K562 (cell line): ENCODE measurements around the gene LRMDA. TPM values are rescaled to one million over a fixed set of nuclear protein-coding genes. Genes with fewer than 3 reads are reported as not detected.
"Not testable (repeated sequence)": the region's sequence is repeated elsewhere in the genome, so short reads cannot be mapped to it uniquely, and the experiment has no call there.

Source experiments
- ATAC-seq: fragments of 200-7000 bp; cut with Tn5 transposase; 3 replicates; pipeline ENCODE4 v1.9.1; 2020; ENCODE audit warnings: moderate library complexity
- BruUV-seq: library from RNA; stranded (reverse); fragments of 400-500 nt; replicated peaks from 2 replicates; lab custom pipeline; 2021; lab: Mats Ljungman, UMichigan
- CTCF ChIA-PET: fragments of 300-600 bp; formaldehyde crosslinking; extraction: SDS; loops from one replicate; lab custom pipeline; 2021; ENCODE audit warnings: low intra/inter-chr PET ratio; lab: Yijun Ruan, JAX
- POLR2A ChIA-PET: fragments of 300-600, 350-650 bp; sonication (Branson Sonifier 250); formaldehyde crosslinking; extraction: SDS; loops from one replicate; lab custom pipeline; 2021; ENCODE audit warnings: antibody characterized with exemption, inconsistent platforms; lab: Yijun Ruan, JAX
- DNase-seq, 4 experiments: peaks; one replicate each; pipeline versions ENCODE4 v3.0.0 to v3.0.0-alpha.2; 2011 to 2018; ENCODE audit warnings: low spot score in 3 of 4, mixed read lengths in 3 of 4; ENCODE audit errors: extremely low read depth in 1 of 4
- FAIRE-seq: peaks from 2 replicates; lab custom pipeline; 2011; peaks lifted over from hg19 to GRCh38; lab: Jason Lieb, UNC
- H2AFZ ChIP-seq: 2 replicates; pipeline ENCODE4 v1.6.0; 2011; ENCODE audit warnings: low read depth, low read length, control low read depth, inconsistent platforms
- H3K27ac ChIP-seq: fragments of 200-600 bp; 3 replicates; pipeline ENCODE4 v1.8.0; 2011; ENCODE audit warnings: low read depth, mild to moderate bottlenecking, control low read depth, inconsistent platforms, low read length, moderate library complexity, mixed read lengths; ENCODE audit errors: extremely low read depth
- H3K27me3 ChIP-seq, 2 experiments: fragments of 300-600 bp in 1 of 2; 2 replicates in 1 of 2; 3 replicates in 1 of 2; pipeline versions ENCODE4 v1.6.0 to v1.8.0; 2011; ENCODE audit warnings: inconsistent platforms in 2 of 2, low read length in 2 of 2, mild to moderate bottlenecking in 1 of 2, mixed read lengths in 1 of 2, moderate library complexity in 1 of 2; ENCODE audit not compliant: control insufficient read depth in 2 of 2, insufficient read depth in 2 of 2
- H3K36me3 ChIP-seq: fragments of 300-600 bp; 3 replicates; pipeline ENCODE4 v1.8.0; 2011; ENCODE audit warnings: mild to moderate bottlenecking, low read length, inconsistent platforms; ENCODE audit not compliant: control insufficient read depth, insufficient read depth
- H3K4me1 ChIP-seq, 2 experiments: fragments of 200-600 bp in 1 of 2; replicated peaks in 1 of 2; 2 replicates in 1 of 2; 3 replicates in 1 of 2; pipeline versions ENCODE4 v1.5.1 to v1.8.0; 2011; ENCODE audit warnings: inconsistent platforms in 2 of 2, low read length in 2 of 2, mild to moderate bottlenecking in 1 of 2, mixed read lengths in 1 of 2, moderate library complexity in 1 of 2; ENCODE audit not compliant: control insufficient read depth in 2 of 2, insufficient read depth in 2 of 2
- H3K4me2 ChIP-seq: 2 replicates; pipeline ENCODE4 v1.6.1; 2011; ENCODE audit warnings: low read length, control low read depth, inconsistent platforms, mixed read lengths; ENCODE audit not compliant: insufficient read depth
- H3K4me3 ChIP-seq: fragments of 200-600 bp; sonication (generic), shearing (Covaris generic); 2 replicates; pipeline ENCODE4 v1.5.1; 2016; ENCODE audit warnings: control low read depth, inconsistent platforms
- H3K79me2 ChIP-seq: fragments of 200-600 bp; 3 replicates; pipeline ENCODE4 v1.8.0; 2011; ENCODE audit warnings: low read length, inconsistent platforms; ENCODE audit not compliant: control insufficient read depth, insufficient read depth
- H3K9ac ChIP-seq, 2 experiments: 2 replicates each; pipeline versions ENCODE4 v1.6.0 to v1.6.1; 2011; ENCODE audit warnings: low read depth in 2 of 2, low read length in 2 of 2, control low read depth in 1 of 2, inconsistent platforms in 1 of 2, mild to moderate bottlenecking in 1 of 2, mixed read lengths in 1 of 2; ENCODE audit not compliant: insufficient read depth in 1 of 2
- H3K9me1 ChIP-seq: one replicate; pipeline ENCODE4 v1.6.0; 2011; ENCODE audit warnings: inconsistent platforms, mild to moderate bottlenecking, low read length, moderate library complexity; ENCODE audit not compliant: control insufficient read depth, insufficient read depth
- H3K9me3 ChIP-seq: replicated peaks from 2 replicates; pipeline ENCODE4 v1.5.1; 2011; ENCODE audit warnings: low read depth, low read length, inconsistent platforms; ENCODE audit not compliant: control insufficient read depth, insufficient read depth
- H4K20me1 ChIP-seq: replicated peaks from 2 replicates; pipeline ENCODE4 v1.6.1; 2011; ENCODE audit warnings: low read length, inconsistent platforms, mixed read lengths; ENCODE audit not compliant: control insufficient read depth, insufficient read depth
- FIP1L1 ChIP-seq: fragments of 200-400 bp; formaldehyde crosslinking; IDR thresholded peaks from 2 replicates; pipeline ENCODE4 v1.6.1; 2018; ENCODE audit warnings: mild to moderate bottlenecking, low read depth, low read length; ENCODE audit not compliant: poor library complexity, severe bottlenecking
- ZNF609 ChIP-seq: sonication (generic); formaldehyde crosslinking; IDR thresholded peaks from 2 replicates; pipeline ENCODE4 v1.8.1; 2023; ENCODE audit warnings: missing genetic modification reagents, mild to moderate bottlenecking, borderline replicate concordance
- ZNF76 ChIP-seq: fragments of 250-450 bp; sonication (Bioruptor Pico); IDR thresholded peaks from 2 replicates; pipeline ENCODE4 v1.4.0; 2020; ENCODE audit warnings: mild to moderate bottlenecking, moderate library complexity, borderline replicate concordance
- WGBS: fragments of 100-300 bp; shearing (Covaris generic); methylation state at CpG from one replicate; pipeline ENCODE4 v1.1.6; 2016; ENCODE audit warnings: low coverage, mixed read lengths; ENCODE audit not compliant: insufficient coverage; ENCODE audit errors: missing lambda C conversion rate; 5-methylcytosine and 5-hydroxymethylcytosine counted together
- in situ Hi-C: fragments of 300-500 bp; cut with MboI; formaldehyde crosslinking; loops from 4 replicates; pipeline ENCODE4 v1.15.0; 2018; ENCODE audit warnings: inconsistent platforms, mixed read lengths
- intact Hi-C: fragments of 100-400 bp; cut with micrococcal nuclease; formaldehyde crosslinking; loops from 2 replicates; pipeline ENCODE4 v1.14.2; 2022
- polyA plus RNA-seq, 8 experiments: library from polyadenylated mRNA; depleted of rRNA in 4 of 8; stranded (reverse) in 5 of 8; unstranded in 3 of 8; fragments of >200 nt; fragmentation: Nextera tagmentation in 2 of 8; fragmentation: Illumina TruSeq in 1 of 8; extraction: Ambion mirVana in 2 of 8; extraction: Trizol in 1 of 8; gene quantifications; 2 replicates each; pipeline versions ENCODE4 v1.2.1 to v1.2.3, GENCODE V29; 2011 to 2014; ENCODE audit warnings: inconsistent platforms in 1 of 8, missing spikeins in 1 of 8
- total RNA-seq, 7 experiments: library from RNA; depleted of rRNA in 6 of 7; stranded (reverse); fragments of >200 nt in 6 of 7; fragmentation: Illumina TruSeq in 2 of 7; extraction: Trizol in 2 of 7; gene quantifications; 2 replicates each; pipeline versions ENCODE4 v1.2.1 to v1.2.3, GENCODE V29; 2011 to 2021; ENCODE audit warnings: low replicate concordance in 1 of 7

Gene LRMDA
- total and polyA plus RNA-seq, 9 of the 15 experiments (the other 6 are each of a cell fraction or from before 2014, with no cell fraction given) = 0.25 TPM; not detected in 8

DNA sequence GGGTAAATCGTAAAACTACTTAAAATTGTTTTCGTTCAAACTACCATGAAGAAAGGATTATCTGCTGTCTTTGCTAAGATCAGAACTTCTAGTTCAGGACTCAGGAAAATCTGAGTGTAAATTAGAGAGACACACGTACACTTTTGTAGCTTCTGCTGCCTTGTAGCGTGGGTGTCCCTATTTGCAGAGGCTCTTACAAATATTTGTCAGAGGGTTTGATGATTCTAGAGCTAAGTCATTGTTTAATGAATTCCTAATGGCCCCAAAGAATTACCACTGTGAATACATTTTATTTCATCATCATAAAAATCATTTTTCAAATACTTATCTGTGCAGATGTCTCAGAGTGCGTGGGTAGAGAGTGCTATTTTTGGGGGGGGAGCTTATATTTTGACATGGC lies 314.9 kb downstream of the LRMDA start (continued):
- TF ChIP-seq ZNF609 (CRISPR knock-in tag) (no peak), FIP1L1 (no peak), ZNF76 (CRISPR knock-in tag) (no peak)

DNA sequence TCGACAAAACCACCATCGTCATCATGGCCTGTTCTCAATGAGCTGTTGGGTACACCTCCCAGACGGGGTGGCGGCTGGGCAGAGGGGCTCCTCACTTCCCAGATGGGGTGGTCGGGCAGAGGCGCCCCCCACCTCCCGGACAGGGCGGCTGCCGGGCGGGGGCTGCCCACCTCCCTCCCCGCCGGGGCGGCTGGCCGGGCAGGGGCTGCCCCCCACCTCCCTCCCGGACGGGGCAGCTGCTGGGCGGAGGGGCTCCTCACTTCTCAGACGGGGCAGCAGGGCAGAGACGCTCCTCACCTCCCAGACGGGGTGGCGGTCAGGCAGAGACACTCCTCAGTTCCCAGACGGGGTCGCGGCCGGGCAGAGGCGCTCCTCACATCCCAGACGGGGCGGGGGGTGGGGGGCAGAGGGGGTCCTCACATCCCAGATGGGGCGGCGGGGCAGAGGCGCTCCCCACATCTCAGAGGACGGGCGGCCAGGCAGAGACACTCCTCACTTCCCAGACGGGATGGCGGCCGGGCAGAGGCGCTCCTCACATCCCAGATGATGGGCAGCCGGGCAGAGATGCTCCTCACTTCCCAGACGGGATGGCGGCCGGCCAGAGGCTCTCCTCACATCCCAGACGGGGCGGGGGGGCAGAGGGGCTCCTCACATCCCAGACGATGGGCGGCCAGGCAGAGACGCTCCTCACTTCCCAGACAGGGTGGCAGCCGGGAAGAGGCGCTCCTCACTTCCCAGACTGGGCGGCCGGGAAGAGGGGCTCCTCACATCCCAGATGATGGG lies 318.9 kb downstream of the LRMDA start:
- H3K9me1 ChIP-seq, H4K20me1 ChIP-seq, H3K9ac ChIP-seq, H3K36me3 ChIP-seq, ATAC-seq, H2AFZ ChIP-seq, H3K79me2 ChIP-seq, H3K4me2 ChIP-seq, H3K27ac ChIP-seq, H3K27me3 ChIP-seq, H3K9me3 ChIP-seq, BruUV-seq, FAIRE-seq, in situ Hi-C loops, H3K4me1 ChIP-seq, DNase-seq, H3K4me3 ChIP-seq, POLR2A ChIA-PET, CTCF ChIA-PET, intact Hi-C loops: not testable (repeated sequence)
- 5% methylated on average over 14 of the region's 50 CpGs for WGBS
